GM18526 (cell line): ENCODE measurements around the gene ARL13B.

Experiments
- POLR2A ChIP-seq: IDR thresholded peaks from 3 replicates; pipeline ENCODE4 v1.6.1; 2011; ENCODE audit not compliant: insufficient read length; ENCODE audit errors: extremely low read depth

Gene ARL13B

DNA sequence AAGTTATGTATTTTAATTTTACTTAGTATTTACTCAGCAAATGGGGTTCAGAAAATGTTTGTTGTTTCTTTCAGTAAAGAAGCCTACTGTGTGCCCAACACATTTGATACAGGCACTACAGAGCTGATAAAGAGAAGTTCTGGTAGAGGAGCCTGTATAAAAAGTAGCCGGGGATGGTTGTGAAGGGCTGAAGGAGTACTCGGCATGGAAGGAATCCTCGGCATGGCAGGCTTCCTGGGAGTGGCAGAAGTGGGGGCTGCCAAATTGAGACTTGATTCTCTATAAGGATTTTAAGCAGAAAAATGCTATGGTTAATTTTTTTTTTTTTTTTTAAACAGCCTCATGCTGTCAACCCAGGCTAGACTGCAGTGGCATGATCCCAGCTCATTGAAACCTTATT lies 9.3 kb downstream of the ARL13B start:
- TF ChIP-seq POLR2A = no peak

DNA sequence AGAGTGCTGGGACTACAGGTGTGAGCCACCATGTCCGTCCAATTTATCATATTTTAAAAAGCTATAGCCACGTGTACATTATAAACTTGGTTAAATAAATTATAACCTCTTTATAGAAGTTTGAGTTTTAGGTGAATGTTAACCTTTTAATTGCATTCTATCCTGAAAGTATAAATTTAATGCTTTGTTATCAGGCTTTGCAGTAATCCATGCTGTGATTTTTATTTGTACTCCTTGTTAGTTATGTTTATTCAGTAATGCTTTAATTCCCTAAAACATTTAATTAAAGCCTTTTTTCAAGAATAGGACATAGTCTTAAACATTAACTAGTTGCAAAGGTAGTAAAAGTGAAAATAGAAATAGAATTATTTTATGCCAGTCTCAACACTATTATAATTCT lies 11.7 kb downstream of the ARL13B start:
- no peak for TF ChIP-seq POLR2A

DNA sequence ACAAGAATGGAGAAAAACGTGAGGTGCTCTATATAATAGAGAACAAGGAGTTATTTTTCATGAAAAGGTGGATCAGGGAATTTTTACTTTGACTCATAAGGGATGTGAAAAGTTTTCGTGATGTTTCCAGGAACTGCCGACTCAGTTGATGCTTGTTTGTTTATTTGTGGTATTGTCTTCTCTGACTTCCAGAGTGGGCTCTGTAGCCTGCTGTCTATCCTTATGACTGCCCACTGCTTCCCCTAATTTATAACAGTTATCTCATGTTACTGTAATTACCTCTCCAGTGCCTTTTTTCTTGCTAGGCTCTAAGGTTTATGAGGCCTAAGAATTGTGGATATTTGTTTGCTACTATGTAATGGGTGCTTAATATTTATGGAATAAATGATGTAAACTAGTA lies 12.3 kb downstream of the ARL13B start:
- TF ChIP-seq POLR2A = no peak

DNA sequence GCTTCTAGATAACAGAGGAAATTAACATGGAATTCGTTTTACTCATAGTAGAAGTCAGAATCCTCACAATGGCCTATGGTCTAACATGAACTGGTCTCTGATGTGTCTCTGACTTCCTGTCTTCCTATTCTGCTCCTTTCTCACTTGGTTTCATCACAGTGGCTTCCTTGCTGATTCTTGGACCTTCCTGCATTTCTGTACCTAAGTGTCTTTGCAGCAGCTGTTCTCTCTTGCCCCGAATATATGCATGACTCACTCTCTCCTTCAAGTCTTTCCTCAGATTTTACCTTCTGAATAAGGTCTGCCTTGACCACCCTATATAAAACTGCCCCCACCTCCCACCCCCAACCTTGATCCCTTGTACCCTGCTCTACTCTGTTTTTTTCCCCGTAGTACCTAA lies 14.1 kb downstream of the ARL13B start:
- no peak for TF ChIP-seq POLR2A

DNA sequence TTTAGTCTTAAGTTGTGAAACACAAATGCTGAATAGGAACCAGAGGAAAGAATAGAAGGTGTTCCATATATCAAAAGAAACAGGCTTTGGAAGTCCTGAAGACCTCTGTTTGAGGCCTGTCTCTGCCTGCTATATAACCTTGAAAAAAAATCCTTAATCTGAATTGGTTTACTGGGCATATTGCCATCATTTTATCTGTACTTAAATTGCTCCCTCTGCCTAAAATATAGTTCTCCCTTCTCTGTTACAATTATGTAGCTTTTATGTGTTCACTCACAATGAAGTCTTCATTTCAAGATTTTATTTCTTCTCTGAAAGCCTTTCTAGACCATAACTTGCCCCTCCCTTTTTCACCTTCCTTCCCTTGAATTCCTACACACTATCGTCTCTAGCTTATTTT lies 21.2 kb downstream of the ARL13B start:
- TF ChIP-seq POLR2A = no peak

DNA sequence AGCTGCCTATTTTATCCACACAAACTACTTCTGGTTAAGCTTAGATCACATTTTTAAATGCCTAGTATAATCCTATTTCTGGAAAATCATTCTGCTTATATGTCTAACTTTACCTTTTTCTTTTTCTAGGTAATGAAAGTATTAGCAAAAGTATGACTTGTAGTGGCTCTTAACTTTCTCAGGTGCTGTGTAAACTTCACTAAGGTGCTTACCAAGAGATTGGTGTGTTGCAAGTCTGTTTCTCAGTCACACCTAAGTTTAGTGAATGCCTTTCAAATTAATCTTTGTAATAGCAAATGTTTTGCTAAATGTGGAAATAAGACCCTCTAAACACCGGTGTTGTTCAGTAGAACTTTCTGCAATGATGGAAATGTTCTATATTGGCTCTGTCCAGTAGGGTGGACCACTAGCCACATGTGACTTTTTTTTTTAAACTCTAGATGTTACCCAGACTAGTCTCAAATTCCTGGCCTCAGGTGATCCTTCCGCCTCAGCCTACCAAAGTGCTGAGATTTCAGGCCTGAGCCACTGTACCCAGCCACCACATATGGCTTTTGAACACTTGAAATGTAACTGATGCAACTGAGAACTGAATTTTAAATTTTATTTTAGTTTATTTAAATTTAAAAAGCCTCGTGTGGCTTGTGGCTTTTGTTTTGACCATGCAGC lies 22.0 kb downstream of the ARL13B start:
- TF ChIP-seq POLR2A = no peak

DNA sequence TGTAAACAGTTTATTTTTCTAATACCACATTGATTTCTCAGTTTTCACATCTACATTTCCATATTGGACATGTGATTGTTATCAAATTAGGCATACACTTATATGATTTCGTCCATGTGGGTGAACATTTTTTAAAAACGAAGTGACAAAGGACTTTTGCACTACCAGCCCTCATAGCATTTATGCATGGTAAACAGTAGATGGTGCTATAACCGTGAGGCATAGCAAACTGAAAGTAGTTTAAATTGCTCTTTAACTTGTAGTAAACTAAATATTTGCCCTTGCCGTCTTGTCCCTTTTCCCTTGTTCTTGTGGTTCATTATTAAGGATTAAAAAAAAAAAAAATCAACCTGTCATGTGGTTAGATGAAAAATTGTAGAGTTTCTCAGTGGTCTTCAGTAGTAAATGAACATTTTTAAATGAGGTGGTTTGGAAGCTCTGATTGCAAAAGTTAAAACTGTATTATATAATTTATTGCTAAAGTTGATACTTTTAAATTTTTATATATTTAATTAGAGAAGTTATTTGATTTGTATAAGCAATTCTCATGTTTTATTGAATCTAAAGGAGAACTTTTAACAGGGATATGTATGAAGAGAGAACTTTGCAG lies 24.5 kb downstream of the ARL13B start:
- no peak for TF ChIP-seq POLR2A

DNA sequence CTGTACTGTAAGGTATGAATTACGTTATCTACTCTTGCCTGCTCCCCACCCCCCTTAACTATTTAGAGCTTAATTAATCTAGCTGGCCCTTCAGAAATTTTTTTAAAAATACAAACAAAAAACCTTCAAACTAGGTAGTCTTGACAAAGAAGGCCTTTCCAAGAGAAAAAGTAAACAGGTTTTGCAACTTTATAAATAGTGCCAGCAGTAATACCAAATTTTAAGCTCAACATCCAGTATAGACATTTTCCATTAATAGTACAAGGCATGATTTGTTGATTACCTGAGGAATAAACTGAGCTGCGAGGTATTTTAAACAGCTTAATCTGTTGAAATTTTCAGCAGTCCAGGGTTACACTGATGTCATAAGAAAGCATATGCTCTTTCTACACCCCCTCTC lies 28.3 kb downstream of the ARL13B start:
- no peak for TF ChIP-seq POLR2A

DNA sequence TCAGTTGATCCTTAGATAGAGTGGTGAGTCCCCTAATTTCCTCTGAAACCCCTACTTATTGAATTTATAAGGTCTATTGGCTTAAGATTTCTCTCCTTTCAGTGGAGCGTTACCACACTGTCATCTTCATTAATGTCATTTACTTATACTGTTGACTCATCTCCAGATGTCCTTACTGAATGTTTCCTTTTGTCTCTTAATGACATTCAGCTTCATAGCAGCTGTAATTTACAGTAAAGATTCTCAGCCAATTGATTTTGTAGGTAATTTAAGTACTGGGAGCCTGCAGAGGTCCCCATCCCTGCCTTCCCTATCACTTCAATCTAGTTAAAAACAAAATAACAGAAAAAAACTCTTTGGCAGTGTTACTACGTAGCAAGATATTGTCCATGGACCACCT lies 29.7 kb downstream of the ARL13B start:
- TF ChIP-seq POLR2A = no peak

DNA sequence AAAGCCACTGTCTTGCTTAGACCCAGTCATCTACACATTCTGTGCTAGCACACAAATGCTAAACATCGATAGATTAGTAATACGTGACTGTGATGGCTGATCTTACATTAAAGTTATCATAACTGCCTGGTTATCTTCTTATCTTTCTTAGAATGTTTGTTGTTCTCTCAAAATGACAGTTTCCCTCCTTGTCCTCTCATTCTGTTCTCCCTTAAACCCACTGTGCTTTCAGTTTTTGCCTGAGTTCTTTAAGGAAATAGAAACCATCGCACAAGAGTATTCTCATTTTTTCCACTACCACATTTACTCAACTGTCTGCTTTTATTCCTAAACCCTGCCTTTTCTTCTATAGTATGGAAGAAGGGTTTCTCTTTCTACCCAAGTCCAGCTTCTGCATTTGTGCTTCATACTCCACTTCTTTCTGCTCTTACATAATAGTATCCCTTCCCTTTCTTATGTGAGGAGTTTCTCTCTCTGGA lies 31.3 kb downstream of the ARL13B start:
- TF ChIP-seq POLR2A = no peak

DNA sequence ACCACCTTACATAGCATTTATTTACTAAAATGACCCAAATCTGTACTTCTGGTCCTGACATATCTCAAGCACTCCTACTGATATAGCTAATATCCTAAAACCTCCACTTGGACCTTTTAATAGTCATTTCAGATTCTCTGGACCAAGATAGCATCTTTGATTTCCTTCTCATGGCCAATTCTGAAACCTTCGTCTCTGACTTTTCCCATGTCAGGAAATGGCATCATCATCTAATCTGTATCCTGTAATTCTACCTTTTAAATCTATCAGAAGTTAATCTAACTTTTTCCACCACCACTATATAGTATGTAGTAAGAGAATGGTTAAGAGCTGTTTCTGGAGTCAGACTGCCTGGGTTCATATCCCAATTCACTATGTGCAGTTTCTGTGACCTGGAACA lies 32.2 kb downstream of the ARL13B start:
- no peak for TF ChIP-seq POLR2A

DNA sequence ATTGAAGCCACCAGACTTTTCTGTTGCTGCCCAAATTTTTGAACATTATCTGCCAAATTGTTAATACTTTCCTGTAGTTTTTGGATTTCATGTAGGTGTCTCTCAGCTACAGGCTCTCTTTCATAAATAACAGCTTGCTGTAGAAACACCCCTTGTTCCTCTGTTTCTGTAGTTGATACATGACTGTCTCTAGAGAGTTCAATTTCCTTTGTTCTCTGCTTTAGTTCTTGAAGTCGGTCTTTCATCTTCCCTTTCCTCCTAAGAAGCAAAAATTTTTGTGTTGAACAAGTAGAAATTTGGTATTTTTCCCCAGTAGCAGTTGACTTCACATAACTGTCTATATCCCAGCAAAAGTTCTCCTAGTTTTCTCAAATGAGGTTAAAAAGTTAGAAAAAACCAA lies 35.1 kb downstream of the ARL13B start:
- TF ChIP-seq POLR2A = no peak

DNA sequence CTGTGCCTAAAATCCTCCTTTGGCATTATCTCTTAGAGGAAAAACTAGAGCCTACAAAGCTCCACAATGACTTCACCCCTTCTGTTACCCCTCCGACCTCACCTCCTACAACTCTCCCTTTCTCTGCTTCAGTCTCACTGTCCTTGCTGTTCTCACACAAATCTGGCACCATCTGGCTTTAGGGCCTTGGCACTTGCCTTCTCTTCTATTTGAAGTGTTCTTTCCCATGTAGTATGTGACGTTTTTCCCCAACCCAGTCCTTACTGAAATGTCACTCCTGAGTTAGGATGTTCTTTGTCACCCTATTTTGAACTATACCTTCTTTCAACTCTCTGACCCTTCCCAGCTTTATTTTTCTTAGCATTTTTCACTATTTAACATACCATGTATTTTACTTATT lies 39.7 kb downstream of the ARL13B start:
- TF ChIP-seq POLR2A = no peak

DNA sequence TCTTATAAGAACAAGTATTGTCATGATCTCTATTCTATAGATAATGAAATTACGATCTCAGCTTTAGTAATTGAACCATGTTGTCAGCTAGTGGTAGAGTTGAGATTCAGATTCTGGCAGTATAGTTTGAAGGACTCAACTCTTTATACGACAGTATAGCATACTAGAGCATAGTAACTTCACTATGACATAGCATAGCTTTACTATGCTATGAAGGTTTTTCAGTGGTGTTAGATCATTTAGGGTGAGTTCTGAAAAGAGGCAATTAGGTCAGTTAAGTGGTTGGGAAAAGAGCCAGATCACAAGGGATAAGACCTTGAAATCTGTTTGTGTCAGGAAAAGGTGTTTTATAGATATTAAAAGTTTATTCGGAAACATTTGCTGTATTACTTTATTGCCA lies 40.3 kb downstream of the ARL13B start:
- TF ChIP-seq POLR2A = no peak

DNA sequence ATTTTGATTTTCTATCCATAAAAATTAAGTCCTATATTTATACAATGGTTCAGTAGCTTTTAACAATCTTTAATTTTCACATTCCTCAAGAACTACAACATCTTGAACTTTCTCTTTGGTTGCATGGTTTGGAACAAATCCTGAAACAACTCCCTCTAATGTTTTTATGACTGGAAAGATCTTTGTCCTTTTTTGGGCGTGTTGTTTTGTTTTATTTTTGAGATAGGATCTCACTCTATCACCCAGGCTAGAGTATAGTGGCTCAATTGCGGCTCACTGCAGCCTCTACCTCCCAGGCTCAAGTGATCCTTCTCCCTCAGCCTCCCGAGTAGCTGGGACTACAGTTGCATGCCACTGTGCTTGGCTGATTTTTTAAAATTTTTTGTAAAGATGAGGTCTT lies 44.4 kb downstream of the ARL13B start:
- TF ChIP-seq POLR2A = no peak

DNA sequence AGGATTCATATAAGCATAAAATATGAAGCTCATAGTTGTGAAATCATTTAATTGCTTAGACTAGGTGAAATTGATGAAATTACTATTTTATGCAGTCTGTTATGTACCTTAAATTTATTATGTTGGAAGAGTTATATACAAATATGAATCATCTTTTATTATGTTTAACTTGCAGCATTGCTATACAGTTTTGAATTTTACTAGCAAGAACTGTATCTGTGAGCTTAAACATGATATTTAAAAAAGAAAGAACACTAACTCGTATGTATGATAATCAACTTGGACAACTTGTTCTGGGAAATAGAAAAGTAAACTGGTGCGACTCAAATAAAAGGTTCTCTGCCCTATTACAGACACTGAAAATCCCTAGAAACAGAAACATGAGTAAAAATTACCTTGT lies 46.7 kb downstream of the ARL13B start:
- no peak for TF ChIP-seq POLR2A
